RCC 7860 (cell line): ENCODE measurements around the gene FGL2.
A peak's percentile ranks its signal among the peaks of the same experiment; 100 is the strongest.
"Not testable (repeated sequence)": the region's sequence is repeated elsewhere in the genome, so short reads cannot be mapped to it uniquely, and the experiment has no call there.

Experiments used
- DNase-seq: peaks from one replicate; pipeline ENCODE4 v3.0.0-alpha.2; 2015; ENCODE audit warnings: low spot score
- FAIRE-seq: peaks from 2 replicates; lab custom pipeline; 2012; peaks lifted over from hg19 to GRCh38; lab: Jason Lieb, UNC

The FGL2 gene

DNA sequence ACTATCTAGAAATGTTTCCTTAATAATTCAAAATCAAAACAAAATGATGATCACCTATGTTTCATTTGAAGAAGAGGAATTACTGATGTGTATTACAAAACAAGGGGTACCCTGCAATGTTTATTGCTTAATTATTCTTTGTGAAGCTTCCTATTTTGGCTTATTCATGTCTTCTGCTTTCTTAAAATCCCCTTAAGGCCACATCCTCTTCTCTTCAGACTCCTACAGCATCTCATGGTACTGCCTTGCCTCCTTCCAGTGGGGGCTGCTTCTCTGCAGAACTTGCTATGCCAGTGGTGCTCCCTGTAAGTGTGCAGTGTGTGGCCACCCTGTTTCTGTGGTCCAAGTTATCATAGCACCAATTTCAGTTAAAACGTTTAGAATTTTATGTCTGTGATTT is 42.2 kb downstream of the FGL2 start:
- DNase-seq, result no peak
- no peak for FAIRE-seq

DNA sequence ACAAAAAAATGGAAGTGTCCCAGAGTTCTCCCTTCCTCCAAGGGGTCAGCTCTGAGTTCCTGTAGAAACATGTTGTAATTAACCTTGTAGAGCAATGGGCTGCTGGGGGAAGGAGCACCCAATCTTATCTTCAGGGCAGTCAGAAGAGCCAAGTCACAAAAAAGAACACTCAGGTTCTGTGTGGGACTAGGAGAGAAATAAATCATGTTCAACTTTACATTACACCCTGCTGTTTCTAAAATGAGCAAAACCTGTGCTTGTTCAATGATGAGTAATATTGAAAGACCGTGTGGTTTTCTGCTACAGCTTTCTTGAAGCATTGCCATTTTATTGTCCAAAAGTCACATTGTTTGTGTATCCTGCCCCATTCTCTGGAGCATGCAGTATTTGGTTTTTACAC is 42.6 kb downstream of the FGL2 start:
- not testable (repeated sequence) for DNase-seq
- peak; percentile 93 for FAIRE-seq

DNA sequence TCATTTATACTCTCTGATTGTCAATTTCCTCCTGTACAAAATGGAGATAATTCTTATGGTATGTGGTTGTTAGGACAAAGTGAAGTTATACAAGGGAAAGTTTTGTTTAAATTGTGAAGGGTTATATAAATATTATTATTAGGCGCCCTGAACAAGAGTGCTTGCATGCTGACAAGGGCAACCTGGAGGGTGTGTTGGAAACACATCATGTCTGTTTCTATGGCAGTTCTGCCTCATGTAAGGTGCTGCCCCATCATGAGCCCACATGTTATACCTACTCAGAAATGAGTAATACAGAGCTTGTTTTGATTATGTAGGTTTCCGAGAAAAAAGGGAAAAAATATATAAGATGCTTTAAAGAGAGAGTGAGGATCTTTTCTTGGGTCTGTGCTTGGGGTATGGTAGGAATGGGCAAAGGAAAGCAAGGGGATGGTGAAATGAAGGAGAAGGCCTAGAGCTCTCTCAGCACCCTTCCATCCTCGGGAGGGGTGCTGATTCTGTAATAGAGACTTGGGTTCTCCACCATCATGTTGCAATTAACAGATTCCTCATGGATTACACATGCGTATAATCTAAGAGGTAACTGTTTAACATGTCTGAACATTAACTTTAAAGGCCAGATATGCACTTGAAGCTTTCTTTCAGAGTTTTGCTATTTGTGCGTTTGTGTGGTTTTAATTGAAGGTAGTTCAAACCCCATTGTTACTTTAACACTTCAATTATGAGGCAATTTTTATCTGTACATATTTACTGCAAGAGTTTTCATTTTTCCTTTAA is 43.8 kb downstream of the FGL2 start:
- DNase-seq, FAIRE-seq: not testable (repeated sequence)

DNA sequence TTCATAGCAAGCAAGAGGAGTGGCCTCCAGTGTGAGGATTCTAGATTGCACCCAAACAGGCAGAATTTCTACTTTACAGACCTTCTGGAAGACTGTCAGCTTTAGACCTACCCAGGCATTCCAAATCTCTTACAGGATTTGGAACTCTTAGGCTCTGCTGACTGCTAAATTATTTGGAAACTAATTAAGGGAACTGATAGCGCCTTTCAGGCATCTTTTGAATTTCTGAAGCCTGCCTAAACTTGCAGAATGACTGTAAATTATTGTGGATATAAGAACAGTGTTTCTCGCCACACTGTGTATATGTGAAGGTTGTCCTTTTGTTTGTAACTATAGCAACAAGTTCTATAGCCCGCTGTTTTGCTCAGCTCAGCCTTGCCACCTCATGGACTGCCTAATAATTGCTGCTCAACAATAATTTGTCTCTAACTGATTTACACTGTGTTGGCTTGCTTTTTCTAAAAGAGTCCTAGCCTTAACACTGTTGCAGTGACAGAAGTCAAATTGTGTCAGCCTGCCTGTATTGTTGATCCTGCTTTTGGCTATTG is 44.6 kb downstream of the FGL2 start:
- DNase-seq, FAIRE-seq: not testable (repeated sequence)

DNA sequence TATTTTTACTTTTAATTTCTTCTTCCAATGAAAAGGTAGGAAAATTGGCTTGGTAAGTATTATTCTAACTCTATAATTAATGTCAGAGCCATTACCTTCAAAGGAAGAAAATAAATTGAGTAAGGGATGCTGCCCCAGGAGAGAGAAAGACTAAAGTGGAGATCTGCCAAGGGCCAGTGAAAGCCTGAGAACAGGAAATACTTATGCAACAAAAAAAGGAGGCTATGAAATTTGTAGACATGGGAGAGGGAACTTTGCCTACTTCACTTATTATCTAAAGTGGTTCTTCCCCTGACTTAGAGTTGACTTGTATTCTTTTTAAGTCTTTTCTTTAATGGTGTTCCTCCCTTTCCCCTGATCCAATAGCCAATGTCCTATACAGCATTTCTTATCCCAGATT is 47.4 kb downstream of the FGL2 start:
- not testable (repeated sequence) for DNase-seq, FAIRE-seq
